ENCODE results near the gene ADGRL1.

- TF ChIP-seq POLR2AphosphoS5 (IDR thresholded peaks at IDR 0.05; ENCODE audit: low read depth, low read length) (no peak), FOXP2 (optimal IDR thresholded peaks at IDR 0.05; ENCODE audit: borderline replicate concordance, extremely low read depth, extremely low read length, insufficient read depth) (no peak), REST (IDR thresholded peaks at IDR 0.05; ENCODE audit: insufficient read depth in 1 of 2, low read depth in 2 of 2, low read length in 2 of 2) (no peak)
Measured at GRCh38 chr19:14101003-14101545, 104.9 kb downstream of the ADGRL1 start.

Data from PFSK-1 (cell line).